Duodenal mucosa (tissue), 2 donors: ENCODE results near the gene SPACDR.
A peak's percentile ranks its signal among the peaks of the same experiment; 100 is the strongest.

Source experiments
- H3K27ac ChIP-seq: one replicate; pipeline ENCODE4 v1.7.0; 2013; ENCODE audit warnings: low read depth, low read length
- H3K27me3 ChIP-seq, 2 donors: one replicate each; pipeline ENCODE4 v1.7.0; 2013; ENCODE audit warnings: low read length in 2 of 2, control low read depth in 1 of 2; ENCODE audit not compliant: insufficient read depth in 2 of 2, control insufficient read depth in 1 of 2
- H3K36me3 ChIP-seq, 2 donors: one replicate each; pipeline ENCODE4 v1.7.0; 2013; ENCODE audit warnings: low read length in 2 of 2, control low read depth in 1 of 2; ENCODE audit not compliant: insufficient read depth in 2 of 2, control insufficient read depth in 1 of 2
- H3K4me1 ChIP-seq, 2 donors: one replicate each; pipeline ENCODE4 v1.7.0; 2013; ENCODE audit warnings: low read length in 2 of 2, control low read depth in 1 of 2; ENCODE audit not compliant: insufficient read depth in 2 of 2, control insufficient read depth in 1 of 2
- H3K4me3 ChIP-seq, 2 donors: one replicate each; pipeline ENCODE4 v1.7.0; 2013; ENCODE audit warnings: low read length in 2 of 2, low read depth in 1 of 2
- H3K9ac ChIP-seq, 2 donors: one replicate each; pipeline ENCODE4 v1.7.0; 2013; ENCODE audit warnings: low read length in 2 of 2, low read depth in 1 of 2
- H3K9me3 ChIP-seq, 2 donors: one replicate each; pipeline ENCODE4 v1.7.0; 2013; ENCODE audit warnings: low read length in 2 of 2, control low read depth in 1 of 2; ENCODE audit not compliant: control insufficient read depth in 1 of 2

SPACDR gene

DNA sequence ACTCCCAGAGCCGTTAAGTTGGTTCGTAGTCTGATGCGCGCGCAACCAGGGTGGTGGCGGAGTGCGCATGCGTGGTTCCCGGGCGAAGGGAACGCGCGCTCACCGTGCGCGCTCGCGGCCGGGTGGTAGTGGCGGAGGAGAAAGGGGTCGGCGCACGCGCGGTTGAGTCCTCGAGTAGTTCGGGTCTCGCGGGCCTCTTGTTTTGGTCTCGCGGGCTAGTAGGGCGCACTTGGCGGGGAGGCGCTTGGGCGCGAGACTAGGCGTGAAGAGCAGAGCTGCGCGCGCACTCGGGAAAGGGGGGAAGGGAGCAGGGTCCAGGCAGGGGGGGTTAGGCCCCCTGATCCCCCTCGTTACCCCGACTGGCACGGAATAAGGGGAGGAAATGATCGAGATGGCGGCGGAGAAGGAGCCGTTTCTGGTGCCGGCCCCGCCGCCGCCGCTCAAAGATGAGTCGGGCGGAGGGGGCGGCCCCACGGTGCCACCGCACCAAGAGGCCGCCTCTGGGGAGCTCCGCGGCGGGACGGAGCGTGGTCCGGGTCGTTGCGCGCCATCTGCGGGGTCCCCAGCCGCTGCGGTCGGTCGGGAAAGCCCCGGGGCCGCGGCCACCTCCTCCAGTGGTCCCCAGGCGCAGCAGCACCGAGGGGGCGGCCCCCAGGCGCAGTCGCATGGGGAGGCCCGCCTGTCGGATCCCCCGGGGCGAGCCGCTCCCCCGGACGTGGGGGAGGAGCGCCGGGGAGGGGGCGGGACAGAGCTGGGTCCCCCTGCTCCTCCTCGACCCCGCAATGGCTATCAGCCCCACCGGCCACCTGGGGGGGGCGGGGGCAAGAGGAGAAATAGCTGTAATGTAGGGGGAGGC lies 34.2 kb downstream of the SPACDR start, which contains the start of gene MEPCE:
MEPCE (plus strand) TSS at position 195 of the 856 bp plus-strand sequence; CDS start at position 383, 188 bp downstream.
- H3K4me3 ChIP-seq: peak within 1 kb of the TSS; percentile 79 to 84
- H3K36me3 ChIP-seq: peaks cover 16 to 31% of the 10 kb centered on the region in 2 donors
- H3K4me1 ChIP-seq: peaks cover 29 to 35% of the 10 kb centered on the region in 2 donors
- peak within 1 kb of the TSS; percentile 100 for H3K27ac ChIP-seq
- H3K27me3 ChIP-seq: no peaks in the 10 kb centered on the region
- H3K9me3 ChIP-seq: no peaks in the 10 kb centered on the region
- H3K9ac ChIP-seq: peak within 1 kb of the TSS; percentile 91 to 95

DNA sequence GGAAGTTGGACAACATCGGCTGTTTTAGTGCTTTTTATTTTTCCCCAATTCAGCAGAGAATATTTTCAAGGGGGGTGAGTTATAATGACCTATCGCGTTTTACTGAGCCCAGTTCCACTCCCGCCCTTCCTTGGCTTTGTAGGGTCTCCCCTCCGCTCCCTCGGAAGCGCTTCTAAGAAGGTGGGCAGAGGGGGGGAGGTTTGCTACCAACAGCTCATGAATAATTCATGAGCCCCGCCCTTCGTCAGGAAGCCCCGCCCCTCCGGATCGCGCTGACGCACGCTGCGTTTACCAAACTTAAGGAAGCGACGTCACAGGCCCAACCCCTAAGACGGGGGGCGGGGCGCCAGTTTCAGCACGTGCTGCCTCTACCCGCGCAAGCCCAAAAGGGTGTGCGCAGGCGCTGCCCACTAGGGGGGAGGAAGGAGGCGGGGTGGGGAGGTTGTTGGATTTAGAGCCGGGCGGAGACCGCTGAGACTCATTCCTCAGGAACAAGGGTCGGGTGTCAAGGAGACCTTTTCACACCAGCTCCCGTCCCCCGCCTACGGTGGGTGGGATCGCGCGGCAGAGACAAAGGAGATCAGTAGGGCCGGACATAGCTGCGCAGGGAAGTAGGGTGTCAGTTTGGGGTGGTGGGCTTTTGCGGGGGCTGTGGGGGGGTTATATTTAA lies 35.0 kb downstream of the SPACDR start:
- Histone ChIP-seq H3K27me3 (no peaks in the 10 kb centered on the region), H3K4me3 (peak overlapping the region; percentile 79 to 84), H3K27ac (peak overlapping the region; percentile 100), H3K4me1 (peaks cover 26 to 33% of the 10 kb centered on the region in 2 donors), H3K36me3 (peaks cover 15 to 23% of the 10 kb centered on the region in 2 donors), H3K9ac (peak overlapping the region; percentile 91 to 95), H3K9me3 (no peaks in the 10 kb centered on the region)

DNA sequence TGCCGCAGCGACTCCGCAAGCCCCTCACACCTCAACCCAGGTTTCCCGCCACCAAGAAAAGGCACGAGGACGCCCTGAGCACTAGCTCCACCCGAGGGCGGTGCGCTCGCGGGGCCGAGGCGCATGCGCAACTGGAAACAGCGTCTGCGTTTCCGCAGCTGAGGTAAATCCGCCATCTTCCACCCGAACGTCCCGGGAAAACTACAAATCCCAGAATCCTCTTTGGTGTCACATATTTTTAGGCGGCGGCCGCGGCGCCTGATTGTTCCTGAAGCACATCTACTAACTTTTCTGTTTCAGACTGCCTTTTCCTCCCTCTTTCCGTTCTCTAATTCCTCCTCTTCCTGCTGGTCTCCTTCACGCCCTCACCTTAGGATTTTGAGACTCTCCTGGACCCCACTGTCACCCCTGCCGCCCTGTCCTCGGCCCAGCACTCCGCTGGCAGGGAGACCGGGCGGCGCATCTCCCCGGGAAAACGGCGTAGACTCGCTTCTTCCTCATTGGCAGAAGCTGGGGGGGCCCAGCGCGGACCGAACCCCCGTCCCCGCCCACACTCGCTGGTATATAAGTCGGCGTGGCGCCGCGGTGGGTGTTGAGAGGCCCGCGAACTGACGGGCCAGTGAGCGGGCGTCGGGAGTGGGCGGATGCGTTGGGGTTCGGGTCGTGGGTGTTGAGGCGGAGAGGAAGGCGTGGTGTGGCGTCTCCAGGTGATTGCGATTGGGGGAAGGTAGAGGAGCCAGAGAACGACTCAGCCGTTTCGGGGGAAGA lies 35.7 kb downstream of the SPACDR start, which contains the start of gene ZCWPW1:
ZCWPW1 (minus strand) TSS at position 505 of the 768 bp plus-strand sequence. CDS start 8,054 bp downstream, outside the sequence.
- H3K36me3 ChIP-seq: peaks cover 8 to 16% of the 10 kb centered on the region in 2 donors
- peaks cover 26% of the 10 kb centered on the region in 2 donors for H3K4me1 ChIP-seq
- peak within 1 kb of the TSS; percentile 100 for H3K27ac ChIP-seq
- no peaks in the 10 kb centered on the region for H3K27me3 ChIP-seq
- peak within 1 kb of the TSS; percentile 91 to 95 for H3K9ac ChIP-seq
- peak within 1 kb of the TSS; percentile 79 to 84 for H3K4me3 ChIP-seq
- H3K9me3 ChIP-seq: no peaks in the 10 kb centered on the region

DNA sequence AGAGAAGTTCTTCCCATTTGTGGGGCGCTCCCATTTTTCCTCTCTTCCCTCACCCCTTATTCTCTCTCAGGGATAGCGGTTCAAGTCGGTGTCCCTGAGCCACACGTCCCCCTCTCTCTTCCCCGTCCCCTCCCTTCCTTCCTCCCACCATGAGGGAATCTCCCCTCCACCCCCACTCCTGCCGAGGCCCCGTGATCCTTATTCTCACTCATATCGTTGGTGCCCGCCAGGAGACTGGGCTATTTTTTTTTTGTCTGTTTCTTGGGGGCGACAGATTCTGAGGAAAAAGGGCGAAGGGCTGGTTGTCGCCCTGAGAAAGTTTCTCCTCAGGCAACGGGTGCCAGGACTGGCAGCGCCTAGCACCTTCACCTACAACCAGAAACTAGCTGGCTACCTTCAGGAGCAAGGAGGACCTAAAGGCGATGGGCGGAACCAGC lies 36.3 kb downstream of the SPACDR start:
- Histone ChIP-seq H3K4me3 (peak overlapping the region; percentile 76 to 84), H3K9me3 (no peaks in the 10 kb centered on the region), H3K27me3 (no peaks in the 10 kb centered on the region), H3K4me1 (peaks cover 25% of the 10 kb centered on the region in 2 donors), H3K36me3 (peaks cover 4 to 10% of the 10 kb centered on the region in 2 donors), H3K27ac (peak overlapping the region; percentile 100), H3K9ac (peak overlapping the region; percentile 15 to 93)

DNA sequence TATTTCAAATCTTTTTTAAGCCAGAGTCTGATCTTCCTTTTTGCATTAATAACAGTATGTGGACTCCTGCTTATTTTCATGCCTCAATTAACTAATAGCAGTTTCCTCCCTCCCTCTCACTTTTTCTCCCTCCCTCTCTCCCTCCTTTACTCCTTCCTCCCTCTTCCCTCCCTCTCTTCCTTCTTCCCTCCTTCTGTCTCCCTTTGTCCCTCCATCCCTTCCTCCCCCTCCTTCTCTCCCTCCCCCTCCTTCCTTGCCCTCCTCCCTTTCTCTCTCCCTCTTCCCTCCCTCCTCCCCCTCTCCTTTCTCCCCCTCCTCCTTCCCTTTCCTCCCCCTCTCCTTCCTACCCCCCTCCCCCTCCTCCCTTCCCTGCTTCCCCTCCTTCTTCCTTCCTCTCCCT lies 37.5 kb downstream of the SPACDR start:
- no peak overlapping the region for H3K9ac ChIP-seq
- peaks cover 12 to 14% of the 10 kb centered on the region in 2 donors for H3K4me1 ChIP-seq
- no peak overlapping the region for H3K4me3 ChIP-seq
- H3K9me3 ChIP-seq: no peaks in the 10 kb centered on the region
- peaks cover 0 to 3% of the 10 kb centered on the region in 2 donors for H3K36me3 ChIP-seq
- no peak overlapping the region for H3K27ac ChIP-seq
- no peaks in the 10 kb centered on the region for H3K27me3 ChIP-seq

DNA sequence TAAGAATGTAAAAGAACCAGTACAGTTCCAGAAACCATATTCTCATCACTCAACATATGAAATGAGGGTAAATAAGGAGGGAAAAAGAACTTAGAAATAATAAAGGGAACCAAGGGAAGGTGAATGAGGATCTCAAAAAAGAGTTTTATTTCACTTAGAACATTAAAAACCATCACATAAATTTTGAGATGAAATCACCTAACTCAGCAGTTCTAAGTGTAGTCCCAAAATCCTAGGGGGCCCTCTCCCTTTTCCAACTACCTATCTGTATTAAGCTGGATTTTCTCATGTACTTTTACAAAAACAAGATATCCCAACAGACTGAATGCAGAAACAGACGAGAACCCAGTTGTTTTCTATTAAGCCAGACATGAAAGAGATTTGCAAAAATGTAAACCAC lies 38.7 kb downstream of the SPACDR start:
- Histone ChIP-seq H3K9me3 (no peaks in the 10 kb centered on the region), H3K4me1 (peaks cover under 1 to 3% of the 10 kb centered on the region in 2 donors), H3K27me3 (no peaks in the 10 kb centered on the region)

DNA sequence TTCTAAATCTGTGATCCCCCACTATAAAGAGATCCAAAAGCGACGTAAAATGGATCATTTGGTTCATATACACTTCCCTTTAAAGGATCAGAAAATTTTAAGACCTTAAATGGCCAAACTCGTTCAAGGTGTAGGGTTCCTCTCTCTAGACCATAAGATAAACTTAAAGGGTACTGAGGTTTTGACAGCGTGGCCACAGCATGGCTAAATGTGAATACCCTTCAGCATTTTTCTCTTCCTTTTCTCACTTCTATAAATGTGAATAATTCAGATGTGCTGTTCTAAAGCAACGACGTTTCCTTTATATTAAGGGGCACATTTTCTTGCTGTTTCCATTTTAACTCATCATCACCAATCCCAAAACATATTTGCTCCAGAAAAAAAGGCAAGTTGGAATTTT lies 40.7 kb downstream of the SPACDR start:
- Histone ChIP-seq H3K9ac (no peak overlapping the region), H3K4me1 (peaks cover 0 to 3% of the 10 kb centered on the region in 2 donors), H3K36me3 (no peaks in the 10 kb centered on the region), H3K9me3 (no peaks in the 10 kb centered on the region), H3K4me3 (no peak overlapping the region), H3K27ac (no peak overlapping the region), H3K27me3 (no peaks in the 10 kb centered on the region)

More for the DNA sequence above, 38.7 kb downstream of the SPACDR start:
- no peaks in the 10 kb centered on the region for H3K36me3 ChIP-seq
- no peak overlapping the region for H3K27ac ChIP-seq
- H3K4me3 ChIP-seq: no peak overlapping the region
- no peak overlapping the region for H3K9ac ChIP-seq

DNA sequence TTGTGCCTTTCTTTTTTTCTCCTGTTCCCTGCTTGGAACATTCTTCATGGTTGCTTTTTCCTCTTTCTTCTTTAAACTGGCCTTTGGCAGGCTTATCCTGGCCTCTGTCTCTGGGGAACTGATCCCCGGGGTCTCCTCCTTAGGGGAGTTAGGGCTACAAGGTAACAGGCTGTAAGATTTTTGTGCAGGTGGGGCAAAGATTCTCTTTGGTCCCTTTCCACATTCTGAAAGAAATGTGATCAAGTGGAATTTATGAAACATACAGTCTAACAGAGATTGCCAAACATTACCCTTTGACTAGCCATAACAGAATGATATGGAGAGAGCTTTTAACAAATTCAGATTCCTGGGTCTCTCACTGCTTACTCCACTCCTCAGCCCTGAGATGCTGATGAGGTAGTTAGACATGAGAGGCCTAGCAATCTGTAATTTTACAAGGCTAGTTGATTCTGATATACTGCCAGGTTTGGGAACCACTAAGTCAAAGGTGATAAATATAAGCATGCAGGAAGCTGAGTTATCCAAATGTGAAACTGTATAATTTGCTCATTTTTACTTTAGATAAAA lies 44.3 kb downstream of the SPACDR start:
- H3K27ac ChIP-seq: no peak overlapping the region

DNA sequence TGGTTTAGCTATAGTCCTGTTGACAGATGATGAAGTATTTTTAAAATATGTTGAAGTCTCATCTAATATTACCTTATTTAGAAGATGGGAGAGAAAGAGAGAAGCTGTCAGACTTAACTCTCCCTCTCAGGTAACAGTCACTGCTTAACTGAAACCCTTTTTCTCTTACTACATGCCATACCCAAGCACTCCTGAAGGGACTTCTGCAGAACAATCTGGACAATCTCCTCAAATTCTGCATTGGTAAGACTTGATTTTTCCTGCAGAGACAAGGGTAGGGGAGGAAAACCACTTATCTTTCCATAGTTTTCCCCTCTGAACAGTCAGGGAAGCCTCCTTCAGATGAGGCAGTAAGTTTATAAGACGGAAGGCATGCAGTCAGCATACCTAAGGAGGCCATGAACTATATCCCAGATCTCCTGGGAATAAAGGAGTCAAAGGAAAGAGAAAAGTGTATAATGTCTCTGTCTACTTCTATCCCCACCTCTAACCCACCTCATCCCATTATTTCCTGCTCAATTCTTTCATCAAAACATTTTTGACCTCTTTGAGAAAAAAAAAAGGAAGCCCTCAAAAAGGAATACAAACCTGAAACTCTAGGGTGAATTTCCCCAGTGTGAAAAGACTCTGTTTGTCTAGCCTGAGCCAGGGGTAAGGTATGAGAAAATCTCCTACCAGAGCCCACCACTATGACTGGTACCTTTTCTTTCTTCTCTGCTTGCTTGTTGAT lies 45.0 kb downstream of the SPACDR start:
- Histone ChIP-seq H3K36me3 (no peaks in the 10 kb centered on the region), H3K4me1 (no peaks in the 10 kb centered on the region), H3K27ac (no peak overlapping the region), H3K27me3 (no peaks in the 10 kb centered on the region), H3K9me3 (no peaks in the 10 kb centered on the region), H3K9ac (no peak overlapping the region), H3K4me3 (no peak overlapping the region)

More for the DNA sequence above, 44.3 kb downstream of the SPACDR start:
- H3K9me3 ChIP-seq: no peaks in the 10 kb centered on the region
- no peaks in the 10 kb centered on the region for H3K36me3 ChIP-seq
- H3K4me1 ChIP-seq: no peaks in the 10 kb centered on the region
- H3K9ac ChIP-seq: no peak overlapping the region
- no peaks in the 10 kb centered on the region for H3K27me3 ChIP-seq
- H3K4me3 ChIP-seq: no peak overlapping the region
